ENCODE measurements around the gene SRGAP1.

The SRGAP1 gene

GRCh38 chr12:63862187-63862968 is 17.9 kb downstream of the SRGAP1 start:
- TF ChIP-seq CTCF (IDR thresholded peaks at IDR 0.05; ENCODE audit: extremely low read depth, missing control alignments) = no peak

GRCh38 chr12:63862969-63863230 is 18.4 kb downstream of the SRGAP1 start:
- TF ChIP-seq CTCF (IDR thresholded peaks at IDR 0.05; ENCODE audit: extremely low read depth, missing control alignments) = no peak
- DNase-seq (ENCODE audit: low spot score) = no peak

More at GRCh38 chr12:63862187-63862968, 17.9 kb downstream of the SRGAP1 start:
- no peak for DNase-seq (ENCODE audit: low spot score)

- TF ChIP-seq CTCF (IDR thresholded peaks at IDR 0.05; ENCODE audit: extremely low read depth, missing control alignments) = no peak
- DNase-seq (ENCODE audit: low spot score) = no peak
Measured at GRCh38 chr12:63863658-63864453, 19.4 kb downstream of the SRGAP1 start.

- no peak for TF ChIP-seq CTCF (IDR thresholded peaks at IDR 0.05; ENCODE audit: extremely low read depth, missing control alignments)
- DNase-seq (ENCODE audit: low spot score) = no peak
Measured at GRCh38 chr12:63864454-63864706, 19.9 kb downstream of the SRGAP1 start.

- no peak for TF ChIP-seq CTCF (IDR thresholded peaks at IDR 0.05; ENCODE audit: extremely low read depth, missing control alignments)
Measured at GRCh38 chr12:63865448-63865847, 20.9 kb downstream of the SRGAP1 start.

GRCh38 chr12:63867053-63867452 is 22.6 kb downstream of the SRGAP1 start:
- DNase-seq (ENCODE audit: low spot score) = no peak
- TF ChIP-seq CTCF (IDR thresholded peaks at IDR 0.05; ENCODE audit: extremely low read depth, missing control alignments) = no peak

More at GRCh38 chr12:63865448-63865847, 20.9 kb downstream of the SRGAP1 start:
- DNase-seq (ENCODE audit: low spot score) = no peak

- TF ChIP-seq CTCF (IDR thresholded peaks at IDR 0.05; ENCODE audit: extremely low read depth, missing control alignments) = no peak
- DNase-seq (ENCODE audit: low spot score) = no peak
Measured at GRCh38 chr12:63869656-63870055, 25.2 kb downstream of the SRGAP1 start.
